ENCODE data around the gene PLEKHG7.
"Not testable (repeated sequence)": the region's sequence is repeated elsewhere in the genome, so short reads cannot be mapped to it uniquely, and the experiment has no call there.

PLEKHG7 gene

DNA sequence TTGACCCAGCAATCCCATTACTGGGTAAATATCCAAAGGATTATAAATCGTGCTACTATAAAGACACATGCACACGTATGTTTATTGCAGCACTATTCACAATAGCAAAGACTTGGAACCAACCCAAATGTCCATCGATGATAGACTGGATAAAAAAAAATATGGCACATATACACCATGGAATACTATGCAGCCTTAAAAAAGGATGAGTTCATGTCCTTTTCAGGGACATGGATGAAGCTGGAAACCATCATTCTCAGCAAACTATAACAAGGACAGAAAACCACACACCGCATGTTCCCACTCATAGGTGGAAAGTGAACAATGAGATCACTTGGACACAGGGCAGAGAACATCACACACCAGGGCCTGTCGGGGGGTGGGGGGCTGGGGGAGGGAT lies 91.6 kb downstream of the PLEKHG7 start:
- not testable (repeated sequence) for H3K27me3 Mint-ChIP-seq, H3K4me3 Mint-ChIP-seq, H3K27ac Mint-ChIP-seq
- Mint-ChIP-seq H3K4me1 (peaks cover 35% of the 10 kb centered on the region), H3K9me3 (peaks cover 16% of the 10 kb centered on the region), H3K36me3 (peaks cover 60% of the 10 kb centered on the region)

DNA sequence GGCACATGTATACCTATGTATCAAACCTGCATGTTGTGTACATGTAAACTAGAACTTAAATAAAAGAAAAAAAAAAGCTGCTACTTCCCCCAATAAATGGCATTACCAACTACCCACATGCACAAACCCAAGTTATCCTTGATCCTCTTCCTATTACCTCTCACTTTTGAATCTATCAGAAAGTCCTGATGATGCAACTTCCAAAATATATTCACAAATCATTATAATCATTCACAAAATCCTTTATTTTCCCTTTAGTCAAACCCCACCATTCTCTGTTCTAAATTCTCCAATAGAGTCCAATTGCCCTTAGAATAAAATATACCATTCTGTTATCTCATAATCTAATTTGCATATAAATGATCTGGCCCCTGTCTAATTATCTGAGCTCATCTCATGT lies 92.0 kb downstream of the PLEKHG7 start:
- peaks cover 16% of the 10 kb centered on the region for H3K9me3 Mint-ChIP-seq
- no peak overlapping the region for H3K4me3 Mint-ChIP-seq
- no peaks in the 10 kb centered on the region for H3K27me3 Mint-ChIP-seq
- H3K4me1 Mint-ChIP-seq: peaks cover 33% of the 10 kb centered on the region
- peak overlapping the region; percentile 19 for H3K27ac Mint-ChIP-seq
- H3K36me3 Mint-ChIP-seq: peaks cover 60% of the 10 kb centered on the region

DNA sequence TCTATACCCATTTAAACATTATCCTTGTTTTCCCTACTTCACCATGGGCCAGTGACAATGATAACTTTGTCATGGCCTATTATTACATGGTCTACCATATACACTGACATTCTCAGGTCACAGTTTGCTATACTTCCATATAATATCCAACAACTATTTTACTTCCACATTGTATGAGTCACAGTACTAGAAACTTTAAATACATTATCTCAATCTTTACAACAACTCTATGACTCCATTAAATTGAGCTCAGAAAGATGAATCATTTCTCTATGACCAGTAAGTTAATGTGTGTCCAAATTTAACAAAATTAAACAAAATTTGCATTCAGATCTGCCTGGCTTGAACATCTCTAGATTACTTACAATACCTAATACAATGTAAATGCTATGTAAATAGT lies 93.9 kb downstream of the PLEKHG7 start:
- Mint-ChIP-seq H3K9me3 (peaks cover 12% of the 10 kb centered on the region), H3K36me3 (peaks cover 52% of the 10 kb centered on the region), H3K27ac (no peak overlapping the region), H3K27me3 (no peaks in the 10 kb centered on the region), H3K4me1 (peaks cover 17% of the 10 kb centered on the region), H3K4me3 (no peak overlapping the region)

DNA sequence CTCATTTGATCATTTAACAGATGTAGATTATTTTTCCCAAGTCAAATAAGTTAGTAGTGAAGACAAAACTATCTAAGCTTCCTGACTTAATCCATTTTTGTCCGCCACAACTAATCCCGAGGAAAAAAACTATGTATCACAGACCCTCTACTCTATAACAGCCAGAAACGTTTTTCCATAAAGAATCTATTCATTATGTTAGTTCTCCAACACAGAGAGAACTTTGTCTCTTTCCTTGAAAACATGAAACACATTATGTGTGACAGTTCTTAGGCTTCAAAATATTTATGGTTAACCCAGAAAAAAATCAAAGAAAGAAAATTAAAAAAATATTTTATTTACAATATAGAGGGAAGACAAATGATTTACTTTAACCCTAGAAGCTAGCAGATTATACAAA lies 100.1 kb downstream of the PLEKHG7 start:
- no peaks in the 10 kb centered on the region for H3K4me1 Mint-ChIP-seq
- no peaks in the 10 kb centered on the region for H3K9me3 Mint-ChIP-seq
- peaks cover 33% of the 10 kb centered on the region for H3K36me3 Mint-ChIP-seq
- no peaks in the 10 kb centered on the region for H3K27me3 Mint-ChIP-seq
- H3K27ac Mint-ChIP-seq: no peak overlapping the region
- no peak overlapping the region for H3K4me3 Mint-ChIP-seq

DNA sequence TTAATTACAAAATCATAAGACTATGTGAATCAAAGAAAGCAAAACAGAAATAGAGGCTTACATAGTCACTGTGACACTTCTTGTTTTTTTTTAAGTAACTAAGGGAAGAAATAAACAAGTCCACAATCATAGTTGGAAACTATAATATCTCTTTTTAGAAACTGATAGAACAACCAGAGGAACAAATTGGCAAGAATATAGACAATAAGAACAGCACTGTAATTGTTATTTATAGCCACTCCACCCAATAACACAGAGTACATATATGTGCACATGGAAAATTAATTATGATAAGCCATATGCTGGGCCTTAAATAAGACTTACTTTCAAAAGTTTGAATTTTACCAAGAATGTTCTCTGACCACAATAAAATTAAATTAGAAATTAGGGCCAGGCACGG lies 101.1 kb downstream of the PLEKHG7 start:
- H3K27me3 Mint-ChIP-seq: no peaks in the 10 kb centered on the region
- peaks cover 31% of the 10 kb centered on the region for H3K36me3 Mint-ChIP-seq
- H3K4me3 Mint-ChIP-seq: no peak overlapping the region
- H3K9me3 Mint-ChIP-seq: no peaks in the 10 kb centered on the region
- no peak overlapping the region for H3K27ac Mint-ChIP-seq
- no peaks in the 10 kb centered on the region for H3K4me1 Mint-ChIP-seq

DNA sequence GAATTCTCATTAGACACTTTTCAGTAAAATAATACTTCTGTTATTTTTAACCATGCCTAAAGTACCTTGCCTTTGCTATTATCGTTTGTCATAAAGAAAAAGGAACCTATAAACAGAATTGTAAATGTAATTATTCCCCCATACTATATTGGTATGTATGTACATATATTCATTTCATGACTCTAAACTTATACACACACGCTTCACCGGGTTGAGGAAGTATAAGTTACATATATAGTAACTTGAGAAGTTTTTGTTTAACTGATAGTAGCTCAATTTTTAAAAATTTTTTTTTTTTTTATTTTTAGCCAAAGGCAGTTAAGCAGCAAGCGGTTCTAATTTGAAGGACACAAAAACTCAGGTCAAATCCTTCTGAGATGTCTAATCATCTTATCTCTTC lies 107.6 kb downstream of the PLEKHG7 start:
- H3K4me3 Mint-ChIP-seq: no peak overlapping the region
- H3K27ac Mint-ChIP-seq: no peak overlapping the region
- peaks cover 20% of the 10 kb centered on the region for H3K36me3 Mint-ChIP-seq
- H3K9me3 Mint-ChIP-seq: no peaks in the 10 kb centered on the region
- no peaks in the 10 kb centered on the region for H3K27me3 Mint-ChIP-seq
- H3K4me1 Mint-ChIP-seq: peaks cover 4% of the 10 kb centered on the region

DNA sequence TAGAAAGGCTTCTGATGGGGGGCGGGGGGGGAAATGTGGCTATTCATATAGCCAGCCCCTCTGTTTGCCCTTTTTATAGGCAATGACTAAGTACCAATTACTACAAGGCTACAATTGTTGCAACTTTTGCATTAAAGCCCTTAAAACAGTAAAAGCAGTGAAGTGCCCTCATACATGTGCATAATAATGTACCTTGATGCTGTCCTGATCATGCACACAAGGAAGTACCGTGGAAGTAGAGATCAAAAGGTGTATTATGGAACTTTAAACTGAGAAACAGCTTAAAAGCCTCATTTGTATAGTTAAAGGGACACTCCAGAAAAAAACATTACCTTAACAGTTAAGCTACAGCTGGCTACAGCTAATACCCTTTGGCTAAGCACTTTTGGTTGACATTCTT lies 111.8 kb downstream of the PLEKHG7 start:
- Mint-ChIP-seq H3K4me1 (peaks cover 4% of the 10 kb centered on the region), H3K4me3 (no peak overlapping the region), H3K9me3 (no peaks in the 10 kb centered on the region), H3K27me3 (no peaks in the 10 kb centered on the region), H3K27ac (no peak overlapping the region), H3K36me3 (peaks cover 15% of the 10 kb centered on the region)

DNA sequence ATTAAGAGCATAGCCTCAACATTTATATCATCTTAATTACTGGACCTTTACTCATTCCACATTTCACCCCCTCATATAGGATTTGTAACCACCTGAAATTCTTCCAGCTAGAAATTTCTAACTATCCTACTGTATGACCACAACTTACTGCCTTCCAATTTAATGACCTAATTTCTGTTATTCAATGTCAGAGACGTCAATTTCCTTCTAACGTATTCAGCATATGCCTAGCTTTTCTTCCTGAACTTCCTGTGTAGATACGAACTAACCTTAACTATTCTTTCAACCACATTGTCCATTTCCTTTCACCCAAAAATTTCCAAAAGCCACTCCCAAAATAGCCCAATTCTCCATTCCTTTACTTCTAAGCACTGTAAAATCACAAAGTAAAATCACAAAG lies 118.4 kb downstream of the PLEKHG7 start:
- H3K4me3 Mint-ChIP-seq: no peak overlapping the region
- no peak overlapping the region for H3K27ac Mint-ChIP-seq
- H3K9me3 Mint-ChIP-seq: no peaks in the 10 kb centered on the region
- H3K27me3 Mint-ChIP-seq: no peaks in the 10 kb centered on the region
- peaks cover 11% of the 10 kb centered on the region for H3K36me3 Mint-ChIP-seq
- H3K4me1 Mint-ChIP-seq: no peaks in the 10 kb centered on the region

All from activated naive CD4-positive, alpha-beta T cell treated with anti-CD3 and anti-CD28 coated beads, Interleukin-2, amount 50 U/mL, for 24 hours (primary cell).